Ishikawa (cell line): ENCODE data around the gene SMURF1.

ENCODE experiments used
- CEBPB ChIP-seq: IDR thresholded peaks from 2 replicates; pipeline ENCODE4 v1.6.1; 2012
- EP300 ChIP-seq: IDR thresholded peaks from 2 replicates; pipeline ENCODE4 v1.6.1; 2012; ENCODE audit warnings: borderline replicate concordance
- NFIC ChIP-seq: IDR thresholded peaks from 2 replicates; pipeline ENCODE4 v1.6.1; 2012
- TF ChIP-seq, protein P1 (sequence below): IDR thresholded peaks from 2 replicates; pipeline ENCODE4 v1.6.1; 2012

DNA sequence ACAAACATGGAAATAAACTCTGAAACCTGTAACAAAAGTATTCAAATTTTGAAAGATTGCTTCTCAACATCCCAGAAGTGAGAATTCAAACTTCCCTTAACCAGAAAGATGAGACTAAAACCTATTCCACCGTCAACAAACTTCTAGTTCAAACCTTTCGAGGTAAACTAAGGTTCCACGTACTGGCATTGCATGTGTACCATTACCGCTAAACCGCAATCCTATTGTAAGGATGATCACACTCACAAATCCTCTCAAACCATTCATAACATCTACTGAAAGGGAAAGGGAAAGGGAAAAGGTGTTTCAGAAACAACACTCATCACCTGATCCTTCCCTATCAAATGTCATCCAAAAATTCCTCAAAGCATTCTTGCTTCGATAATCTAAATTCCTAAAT is 3.1 kb downstream of the SMURF1 start:
- TF ChIP-seq CEBPB: no peak
- no peak for TF ChIP-seq NFIC
- TF ChIP-seq, protein P1, sequence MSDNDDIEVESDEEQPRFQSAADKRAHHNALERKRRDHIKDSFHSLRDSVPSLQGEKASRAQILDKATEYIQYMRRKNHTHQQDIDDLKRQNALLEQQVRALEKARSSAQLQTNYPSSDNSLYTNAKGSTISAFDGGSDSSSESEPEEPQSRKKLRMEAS: no peak
- TF ChIP-seq EP300: no peak
